Stimulated activated CD4-positive, alpha-beta T cell treated with anti-CD3 and anti-CD28 coated beads, Interleukin-15, amount 100 ng/mL, for 24 hours (primary cell): Measurements from ENCODE around the gene SGMS1.
"Not testable (repeated sequence)": the region's sequence is repeated elsewhere in the genome, so short reads cannot be mapped to it uniquely, and the experiment has no call there.

ENCODE experiments used
- DNase-seq: peaks from one replicate; pipeline ENCODE4 v3.0.0-alpha.2; 2020

The SGMS1 gene

GRCh38 chr10:50281210-50281966 lies 342.4 kb downstream of the SGMS1 start:
- DNase-seq = no peak

- DNase-seq = no peak
These were observed 343.5 kb downstream of the SGMS1 start for GRCh38 chr10:50280049-50280841.

GRCh38 chr10:50279489-50279888 lies 344.3 kb downstream of the SGMS1 start:
- no peak for DNase-seq

DNA sequence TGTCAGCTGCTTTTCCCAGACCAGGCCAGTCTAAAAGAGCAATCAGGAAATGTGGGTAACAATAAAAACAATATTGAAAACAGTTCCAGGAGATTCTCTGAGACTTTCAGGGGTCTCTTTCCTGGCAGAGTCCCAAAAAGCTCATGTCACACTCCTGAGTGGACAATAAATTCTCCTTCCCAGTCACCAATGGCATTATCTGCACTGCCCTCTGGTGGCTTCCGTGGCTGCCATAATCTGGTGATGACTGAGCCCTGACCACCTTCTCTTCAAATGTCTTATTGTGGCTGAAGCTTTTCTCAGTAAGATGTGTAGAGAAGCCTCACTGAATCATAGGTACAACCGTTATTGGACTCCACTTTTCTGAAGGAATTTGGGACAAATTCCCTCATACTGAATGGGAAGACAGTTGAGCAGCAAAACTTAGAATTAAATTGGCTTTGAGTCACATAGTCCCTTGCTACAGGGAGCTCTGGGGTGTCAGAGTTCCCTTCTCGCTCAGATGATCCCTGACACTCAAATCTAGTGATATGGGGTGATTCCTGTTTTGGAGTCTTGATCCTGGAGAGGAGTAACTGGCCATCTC lies 348.0 kb downstream of the SGMS1 start:
- peak; percentile 59 for DNase-seq

DNA sequence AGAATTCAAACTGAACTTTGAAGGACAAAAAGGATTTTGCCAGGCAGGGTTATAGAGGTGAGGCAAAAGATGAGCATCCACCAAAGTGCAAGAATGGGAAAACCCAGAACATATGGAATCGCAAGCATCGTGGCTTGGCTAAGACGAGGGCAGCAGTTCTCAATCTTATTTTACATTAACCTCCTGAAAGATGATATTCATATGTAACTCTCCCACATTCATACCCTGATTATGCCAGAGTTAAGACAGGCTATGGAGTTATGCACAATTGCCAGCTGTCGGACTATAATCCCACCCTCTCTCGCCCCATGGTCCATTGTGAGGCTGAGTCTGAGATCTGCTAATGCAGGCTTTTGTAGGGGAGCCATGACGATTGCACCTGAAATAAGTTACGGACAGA lies 351.2 kb downstream of the SGMS1 start:
- DNase-seq = no peak

DNA sequence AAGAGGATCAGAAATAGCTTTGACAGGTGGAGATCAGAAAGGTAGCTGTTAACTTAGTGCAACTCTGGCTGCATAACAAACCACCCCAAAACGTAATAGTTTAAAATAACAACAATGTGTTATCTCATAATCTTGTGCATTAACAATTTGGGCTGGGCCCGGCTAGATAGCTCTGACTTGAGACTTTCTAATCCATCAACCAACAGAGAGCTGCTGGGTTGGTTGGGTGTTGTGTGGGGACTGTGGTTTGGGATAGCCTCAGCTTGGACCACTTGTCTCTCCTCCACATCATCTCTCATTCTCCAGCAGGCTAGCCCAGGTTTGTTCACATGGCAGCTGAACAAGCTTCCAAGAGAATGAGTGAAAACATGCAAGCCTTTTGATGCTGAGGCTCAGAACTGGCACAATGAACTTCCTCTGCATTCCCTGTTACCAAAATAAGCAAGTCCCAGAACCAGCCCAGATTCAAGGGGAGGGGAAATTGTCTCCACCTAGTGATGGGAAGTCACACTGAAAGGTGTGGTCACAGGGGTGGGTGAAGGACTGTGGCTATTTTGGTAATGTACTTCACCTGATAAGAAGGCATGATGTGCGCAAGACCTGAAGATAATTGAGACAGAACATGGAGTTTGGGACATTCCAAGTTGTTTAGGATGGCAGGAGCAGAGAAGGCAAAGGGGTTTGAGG lies 352.0 kb downstream of the SGMS1 start:
- no peak for DNase-seq

DNA sequence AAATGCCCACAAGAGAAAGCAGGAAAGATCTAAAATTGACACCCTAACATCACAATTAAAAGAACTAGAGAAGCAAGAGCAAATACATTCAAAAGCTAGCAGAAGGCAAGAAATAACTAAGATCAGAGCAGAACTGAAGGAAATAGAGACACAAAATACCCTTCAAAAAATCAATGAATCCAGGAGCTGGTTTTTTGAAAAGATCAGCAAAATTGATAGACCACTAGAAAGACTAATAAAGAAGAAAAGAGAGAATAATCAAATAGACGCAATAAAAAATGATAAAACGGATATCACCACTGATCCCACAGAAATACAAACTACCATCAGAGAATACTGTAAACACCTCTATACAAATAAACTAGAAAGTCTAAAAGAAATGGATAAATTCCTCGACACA lies 355.9 kb downstream of the SGMS1 start:
- not testable (repeated sequence) for DNase-seq

- not testable (repeated sequence) for DNase-seq
These were observed 361.1 kb downstream of the SGMS1 start for GRCh38 chr10:50262625-50263024.

GRCh38 chr10:50260791-50261281 lies 362.9 kb downstream of the SGMS1 start:
- peak; percentile 11 for DNase-seq
